CD4-positive, alpha-beta T cell (primary cell): Measurements from ENCODE around the gene RPS15. TPM values are rescaled to one million over a fixed set of nuclear protein-coding genes. Genes with fewer than 3 reads are reported as not detected.

Experiments
- ATAC-seq: fragments of 200-7000 bp; cut with Tn5 transposase; one replicate; pipeline ENCODE4 v1.10.0; 2022; ENCODE audit warnings: mild to moderate bottlenecking; ENCODE audit not compliant: poor library complexity
- CTCF ChIA-PET: fragments of 350-600 bp; sonication (Branson Sonifier 250); formaldehyde crosslinking; loops from one replicate; lab custom pipeline; 2021; ENCODE audit warnings: antibody characterized with exemption, inconsistent platforms; lab: Charles Lee
- POLR2A ChIA-PET: fragments of 350-600 bp; sonication (Branson Sonifier 250); formaldehyde crosslinking; loops from one replicate; lab custom pipeline; 2021; ENCODE audit warnings: antibody characterized with exemption, inconsistent platforms; lab: Charles Lee
- DNase-seq, 14 experiments: peaks; one replicate each; pipeline ENCODE4 v3.0.0-alpha.2; 2013 to 2020; ENCODE audit warnings: mixed read lengths in 2 of 14
- H3K27ac ChIP-seq, 2 donors: one replicate each; pipeline versions ENCODE4 v1.5.1 to v1.7.0; 2013; ENCODE audit warnings: low read length in 2 of 2, low read depth in 1 of 2, mild to moderate bottlenecking in 1 of 2
- H3K27me3 ChIP-seq, 2 experiments: 1 replicate in 1 of 2; 2 replicates in 1 of 2; pipeline versions ENCODE4 v1.6.1 to v1.7.0; 2013; ENCODE audit warnings: low read length in 2 of 2, control low read depth in 1 of 2, mild to moderate bottlenecking in 1 of 2, moderate library complexity in 1 of 2; ENCODE audit not compliant: insufficient read depth in 2 of 2, control insufficient read depth in 1 of 2
- H3K36me3 ChIP-seq: one replicate; pipeline ENCODE4 v1.6.1; 2013; ENCODE audit warnings: low read length, control low read depth; ENCODE audit not compliant: insufficient read depth
- H3K4me1 ChIP-seq: one replicate; pipeline ENCODE4 v1.6.1; 2013; ENCODE audit warnings: low read length, control low read depth; ENCODE audit not compliant: insufficient read depth
- H3K4me3 ChIP-seq: one replicate; pipeline ENCODE4 v1.5.1; 2013; ENCODE audit warnings: mild to moderate bottlenecking, low read length, moderate library complexity
- H3K9me3 ChIP-seq, 2 experiments: 1 replicate in 1 of 2; 2 replicates in 1 of 2; pipeline versions ENCODE4 v1.6.1 to v1.7.0; 2013; ENCODE audit warnings: low read length in 2 of 2, mild to moderate bottlenecking in 2 of 2, control low read depth in 1 of 2, moderate library complexity in 1 of 2; ENCODE audit not compliant: control insufficient read depth in 1 of 2, insufficient read depth in 1 of 2
- H3K27ac Mint-ChIP-seq: one replicate; pipeline ENCODE4 v1.8.0; 2020; ENCODE audit warnings: mixed read lengths
- H3K27me3 Mint-ChIP-seq: one replicate; pipeline ENCODE4 v1.8.0; 2021; ENCODE audit warnings: mixed read lengths
- H3K36me3 Mint-ChIP-seq: one replicate; pipeline ENCODE4 v1.8.0; 2021; ENCODE audit warnings: low read depth, mixed read lengths
- H3K4me1 Mint-ChIP-seq: one replicate; pipeline ENCODE4 v1.8.0; 2021; ENCODE audit warnings: low read depth, mixed read lengths
- H3K4me3 Mint-ChIP-seq: one replicate; pipeline ENCODE4 v1.8.0; 2020; ENCODE audit warnings: mild to moderate bottlenecking, mixed read lengths
- H3K9me3 Mint-ChIP-seq: one replicate; pipeline ENCODE4 v1.8.0; 2020; ENCODE audit warnings: mixed read lengths
- intact Hi-C, 2 experiments: fragments of 100-400 bp; cut with DNase I in 1 of 2; cut with micrococcal nuclease in 1 of 2; formaldehyde crosslinking; loops; one replicate each; pipeline versions ENCODE4 v1.15.1 to v1.9.0; 2023 to 2025; cut with DNase I, micrococcal nuclease
- total RNA-seq, 174 experiments: library from RNA in 2 of 174; stranded (reverse) in 2 of 174; gene quantifications; one replicate each; pipeline ENCODE4 v1.2.3 and lab custom pipeline; 2021 to 2026
- TF ChIP-seq, protein P1 (sequence below): fragments of 200-600 bp; IDR thresholded peaks from one replicate; pipeline ENCODE4 v1.8.0; 2022; ENCODE audit warnings: antibody characterized with exemption, mild to moderate bottlenecking

Gene RPS15
- total RNA-seq, 2 experiments from 2014 or later = 2,193 to 2,200 TPM

DNA sequence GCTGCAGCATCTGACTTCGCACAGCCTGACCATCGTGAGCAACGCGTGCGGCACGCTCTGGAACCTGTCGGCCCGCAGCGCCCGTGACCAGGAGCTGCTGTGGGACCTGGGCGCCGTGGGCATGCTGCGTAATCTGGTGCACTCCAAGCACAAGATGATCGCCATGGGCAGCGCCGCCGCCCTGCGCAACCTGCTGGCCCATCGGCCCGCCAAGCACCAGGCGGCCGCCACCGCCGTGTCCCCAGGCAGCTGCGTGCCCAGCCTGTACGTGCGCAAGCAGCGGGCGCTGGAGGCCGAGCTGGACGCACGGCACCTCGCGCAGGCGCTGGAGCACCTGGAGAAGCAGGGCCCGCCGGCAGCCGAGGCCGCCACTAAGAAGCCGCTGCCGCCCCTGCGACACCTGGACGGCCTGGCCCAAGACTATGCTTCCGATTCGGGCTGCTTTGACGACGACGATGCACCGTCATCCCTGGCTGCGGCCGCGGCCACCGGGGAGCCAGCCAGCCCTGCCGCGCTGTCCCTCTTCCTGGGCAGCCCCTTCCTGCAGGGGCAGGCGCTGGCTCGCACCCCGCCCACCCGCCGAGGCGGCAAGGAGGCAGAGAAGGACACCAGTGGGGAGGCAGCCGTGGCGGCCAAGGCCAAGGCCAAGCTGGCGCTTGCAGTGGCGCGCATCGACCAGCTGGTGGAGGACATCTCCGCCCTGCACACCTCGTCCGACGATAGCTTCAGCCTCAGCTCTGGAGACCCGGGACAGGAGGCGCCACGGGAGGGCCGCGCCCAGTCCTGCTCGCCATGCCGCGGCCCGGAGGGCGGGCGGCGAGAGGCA is 27.2 kb downstream of the RPS15 start:
- H3K27me3 ChIP-seq = peaks cover 13 to 25% of the 10 kb centered on the region in 2 experiments
- TF ChIP-seq, protein P1, sequence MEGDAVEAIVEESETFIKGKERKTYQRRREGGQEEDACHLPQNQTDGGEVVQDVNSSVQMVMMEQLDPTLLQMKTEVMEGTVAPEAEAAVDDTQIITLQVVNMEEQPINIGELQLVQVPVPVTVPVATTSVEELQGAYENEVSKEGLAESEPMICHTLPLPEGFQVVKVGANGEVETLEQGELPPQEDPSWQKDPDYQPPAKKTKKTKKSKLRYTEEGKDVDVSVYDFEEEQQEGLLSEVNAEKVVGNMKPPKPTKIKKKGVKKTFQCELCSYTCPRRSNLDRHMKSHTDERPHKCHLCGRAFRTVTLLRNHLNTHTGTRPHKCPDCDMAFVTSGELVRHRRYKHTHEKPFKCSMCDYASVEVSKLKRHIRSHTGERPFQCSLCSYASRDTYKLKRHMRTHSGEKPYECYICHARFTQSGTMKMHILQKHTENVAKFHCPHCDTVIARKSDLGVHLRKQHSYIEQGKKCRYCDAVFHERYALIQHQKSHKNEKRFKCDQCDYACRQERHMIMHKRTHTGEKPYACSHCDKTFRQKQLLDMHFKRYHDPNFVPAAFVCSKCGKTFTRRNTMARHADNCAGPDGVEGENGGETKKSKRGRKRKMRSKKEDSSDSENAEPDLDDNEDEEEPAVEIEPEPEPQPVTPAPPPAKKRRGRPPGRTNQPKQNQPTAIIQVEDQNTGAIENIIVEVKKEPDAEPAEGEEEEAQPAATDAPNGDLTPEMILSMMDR = peak; percentile 24

DNA sequence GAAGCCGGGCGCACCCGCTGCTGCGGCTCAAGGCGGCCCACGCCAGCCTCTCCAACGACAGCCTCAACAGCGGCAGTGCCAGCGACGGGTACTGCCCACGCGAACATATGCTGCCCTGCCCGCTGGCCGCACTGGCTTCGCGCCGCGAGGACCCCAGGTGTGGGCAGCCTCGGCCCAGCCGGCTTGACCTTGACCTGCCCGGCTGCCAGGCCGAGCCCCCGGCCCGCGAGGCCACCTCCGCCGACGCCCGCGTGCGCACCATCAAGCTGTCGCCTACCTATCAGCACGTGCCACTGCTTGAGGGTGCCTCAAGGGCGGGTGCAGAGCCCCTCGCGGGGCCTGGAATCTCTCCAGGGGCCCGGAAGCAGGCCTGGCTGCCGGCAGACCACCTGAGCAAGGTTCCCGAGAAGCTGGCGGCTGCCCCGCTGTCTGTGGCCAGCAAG is 27.8 kb downstream of the RPS15 start:
- Mint-ChIP-seq H3K27me3 (no peaks in the 10 kb centered on the region), H3K9me3 (no peaks in the 10 kb centered on the region), H3K4me1 (no peaks in the 10 kb centered on the region), H3K36me3 (no peaks in the 10 kb centered on the region), H3K27ac (no peak overlapping the region), H3K4me3 (no peak overlapping the region)
- Histone ChIP-seq H3K4me1 (peaks cover 48% of the 10 kb centered on the region), H3K27ac (no peak overlapping the region), H3K4me3 (no peak overlapping the region), H3K9me3 (peaks cover 0 to 15% of the 10 kb centered on the region in 2 experiments), H3K27me3 (peaks cover 13 to 25% of the 10 kb centered on the region in 2 experiments), H3K36me3 (no peaks in the 10 kb centered on the region)
- TF ChIP-seq, protein P1 = peak; percentile 3
- ChIA-PET CTCF (interaction anchor here (0.9 to 1.3 kb wide), 2 partner anchors 10 to 21 kb away, joined by 3 to 4 read pairs; no protein-coding TSS in a partner anchor), POLR2A (interaction anchor here (0.7 to 1.2 kb wide), 4 partner anchors 8 to 23 kb away, joined by 3 to 5 read pairs (median 3); no protein-coding TSS in a partner anchor)
- DNase-seq = no peak
- intact Hi-C loops = no loop called here
- ATAC-seq = no peak

More for the DNA sequence above, 27.2 kb downstream of the RPS15 start:
- ChIA-PET CTCF (interaction anchor here (0.9 to 1.3 kb wide), 2 partner anchors 10 to 20 kb away, joined by 3 to 4 read pairs; no protein-coding TSS in a partner anchor), POLR2A (interaction anchor here (0.7 to 1.2 kb wide), 2 partner anchors 8 to 22 kb away, joined by 3 read pairs; no protein-coding TSS in a partner anchor)
- H3K27ac Mint-ChIP-seq = no peak overlapping the region
- no peaks in the 10 kb centered on the region for H3K4me1 Mint-ChIP-seq
- H3K36me3 ChIP-seq = no peaks in the 10 kb centered on the region
- peaks cover 0 to 11% of the 10 kb centered on the region in 2 experiments for H3K9me3 ChIP-seq
- H3K27me3 Mint-ChIP-seq = no peaks in the 10 kb centered on the region
- no peaks in the 10 kb centered on the region for H3K9me3 Mint-ChIP-seq
- no peak overlapping the region for H3K4me3 Mint-ChIP-seq
- ATAC-seq (no peak), DNase-seq (peak in 5 of 14 experiments; percentile 38 to 65 (median 41))
- no peaks in the 10 kb centered on the region for H3K36me3 Mint-ChIP-seq
- no peak overlapping the region for H3K4me3 ChIP-seq
- no peak overlapping the region for H3K27ac ChIP-seq
- peaks cover 42% of the 10 kb centered on the region for H3K4me1 ChIP-seq
- intact Hi-C loops = no loop called here

DNA sequence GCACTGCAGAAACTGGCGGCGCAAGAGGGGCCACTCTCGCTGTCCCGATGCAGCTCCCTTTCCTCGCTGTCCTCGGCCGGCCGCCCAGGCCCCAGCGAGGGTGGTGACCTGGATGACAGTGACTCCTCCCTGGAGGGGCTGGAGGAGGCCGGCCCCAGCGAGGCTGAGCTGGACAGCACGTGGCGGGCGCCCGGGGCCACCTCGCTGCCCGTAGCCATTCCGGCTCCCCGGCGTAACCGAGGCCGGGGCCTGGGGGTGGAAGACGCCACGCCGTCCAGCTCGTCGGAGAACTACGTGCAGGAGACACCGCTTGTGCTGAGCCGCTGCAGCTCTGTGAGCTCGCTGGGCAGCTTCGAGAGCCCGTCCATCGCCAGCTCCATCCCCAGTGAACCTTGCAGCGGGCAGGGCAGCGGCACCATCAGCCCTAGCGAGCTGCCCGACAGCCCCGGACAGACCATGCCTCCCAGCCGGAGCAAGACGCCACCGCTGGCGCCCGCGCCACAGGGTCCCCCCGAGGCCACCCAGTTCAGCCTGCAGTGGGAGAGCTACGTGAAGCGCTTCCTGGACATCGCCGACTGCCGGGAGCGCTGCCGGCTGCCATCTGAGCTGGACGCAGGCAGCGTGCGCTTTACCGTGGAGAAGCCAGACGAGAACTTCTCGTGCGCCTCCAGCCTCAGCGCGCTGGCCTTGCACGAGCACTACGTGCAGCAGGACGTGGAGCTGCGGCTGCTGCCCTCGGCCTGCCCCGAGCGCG is 28.4 kb downstream of the RPS15 start:
- Mint-ChIP-seq H3K9me3 (no peaks in the 10 kb centered on the region), H3K27ac (no peak overlapping the region), H3K4me1 (peaks cover 3% of the 10 kb centered on the region), H3K36me3 (no peaks in the 10 kb centered on the region), H3K27me3 (no peaks in the 10 kb centered on the region), H3K4me3 (no peak overlapping the region)
- no peak for DNase-seq
- H3K4me3 ChIP-seq = no peak overlapping the region
- no peak overlapping the region for H3K27ac ChIP-seq
- intact Hi-C loops = loop anchor here in 1 of 2 experiments (1.0 kb wide), 1 partner anchor 27 kb away; no protein-coding TSS in a partner anchor
- ATAC-seq = no peak
- no peaks in the 10 kb centered on the region for H3K36me3 ChIP-seq
- peaks cover 54% of the 10 kb centered on the region for H3K4me1 ChIP-seq
- H3K9me3 ChIP-seq = peaks cover 0 to 16% of the 10 kb centered on the region in 2 experiments
- POLR2A ChIA-PET = interaction anchor here (0.8 to 1.3 kb wide), 5 partner anchors 9 to 197 kb away, joined by 3 to 5 read pairs (median 3); partner anchors contain the start of gene CIRBP
- TF ChIP-seq, protein P1 = no peak
- H3K27me3 ChIP-seq = peaks cover 13 to 25% of the 10 kb centered on the region in 2 experiments
- CTCF ChIA-PET = no interaction called here
